Measurements from ENCODE around the gene MPP3. TPM values are rescaled to one million over a fixed set of nuclear protein-coding genes. Genes with fewer than 3 reads are reported as not detected.

MPP3 gene
- total RNA-seq, 1 experiment from 2014 or later = 11.3 TPM

GRCh38 chr17:43818966-43819365, 14.0 kb downstream of the MPP3 start:
- ChIA-PET CTCF (interaction anchor here (2.9 kb wide), 1 partner anchor 27 kb away, joined by 16 read pairs; no protein-coding TSS in a partner anchor), POLR2A (interaction anchor here (0.6 to 1.0 kb wide), 3 partner anchors 24 to 698 kb away, joined by 3 to 4 read pairs (median 4); no protein-coding TSS in a partner anchor)
- TF ChIP-seq JUN (CRISPR knock-in tag; IDR thresholded peaks at IDR 0.05) (no peak), ZNF232 (CRISPR knock-in tag; IDR thresholded peaks at IDR 0.05) (no peak), IRF2 (CRISPR knock-in tag; IDR thresholded peaks at IDR 0.05; ENCODE audit: borderline replicate concordance, low read depth) (no peak), KAT7 (CRISPR knock-in tag; IDR thresholded peaks at IDR 0.05; ENCODE audit: borderline replicate concordance) (no peak), ATF3 (CRISPR knock-in tag; conservative IDR thresholded peaks at IDR 0.05) (no peak), CTCF (IDR thresholded peaks at IDR 0.05) (no peak), SMAD4 (CRISPR knock-in tag; IDR thresholded peaks at IDR 0.05) (no peak), ZNF416 (CRISPR knock-in tag; IDR thresholded peaks at IDR 0.05) (no peak), RORB (CRISPR knock-in tag; IDR thresholded peaks at IDR 0.05) (no peak), FOXJ3 (CRISPR knock-in tag; IDR thresholded peaks at IDR 0.05; ENCODE audit: borderline replicate concordance) (no peak), ZSCAN18 (CRISPR knock-in tag; IDR thresholded peaks at IDR 0.05) (no peak), ZNF512 (CRISPR knock-in tag; IDR thresholded peaks at IDR 0.05; ENCODE audit: borderline replicate concordance) (no peak)
- TF ChIP-seq, protein P1, sequence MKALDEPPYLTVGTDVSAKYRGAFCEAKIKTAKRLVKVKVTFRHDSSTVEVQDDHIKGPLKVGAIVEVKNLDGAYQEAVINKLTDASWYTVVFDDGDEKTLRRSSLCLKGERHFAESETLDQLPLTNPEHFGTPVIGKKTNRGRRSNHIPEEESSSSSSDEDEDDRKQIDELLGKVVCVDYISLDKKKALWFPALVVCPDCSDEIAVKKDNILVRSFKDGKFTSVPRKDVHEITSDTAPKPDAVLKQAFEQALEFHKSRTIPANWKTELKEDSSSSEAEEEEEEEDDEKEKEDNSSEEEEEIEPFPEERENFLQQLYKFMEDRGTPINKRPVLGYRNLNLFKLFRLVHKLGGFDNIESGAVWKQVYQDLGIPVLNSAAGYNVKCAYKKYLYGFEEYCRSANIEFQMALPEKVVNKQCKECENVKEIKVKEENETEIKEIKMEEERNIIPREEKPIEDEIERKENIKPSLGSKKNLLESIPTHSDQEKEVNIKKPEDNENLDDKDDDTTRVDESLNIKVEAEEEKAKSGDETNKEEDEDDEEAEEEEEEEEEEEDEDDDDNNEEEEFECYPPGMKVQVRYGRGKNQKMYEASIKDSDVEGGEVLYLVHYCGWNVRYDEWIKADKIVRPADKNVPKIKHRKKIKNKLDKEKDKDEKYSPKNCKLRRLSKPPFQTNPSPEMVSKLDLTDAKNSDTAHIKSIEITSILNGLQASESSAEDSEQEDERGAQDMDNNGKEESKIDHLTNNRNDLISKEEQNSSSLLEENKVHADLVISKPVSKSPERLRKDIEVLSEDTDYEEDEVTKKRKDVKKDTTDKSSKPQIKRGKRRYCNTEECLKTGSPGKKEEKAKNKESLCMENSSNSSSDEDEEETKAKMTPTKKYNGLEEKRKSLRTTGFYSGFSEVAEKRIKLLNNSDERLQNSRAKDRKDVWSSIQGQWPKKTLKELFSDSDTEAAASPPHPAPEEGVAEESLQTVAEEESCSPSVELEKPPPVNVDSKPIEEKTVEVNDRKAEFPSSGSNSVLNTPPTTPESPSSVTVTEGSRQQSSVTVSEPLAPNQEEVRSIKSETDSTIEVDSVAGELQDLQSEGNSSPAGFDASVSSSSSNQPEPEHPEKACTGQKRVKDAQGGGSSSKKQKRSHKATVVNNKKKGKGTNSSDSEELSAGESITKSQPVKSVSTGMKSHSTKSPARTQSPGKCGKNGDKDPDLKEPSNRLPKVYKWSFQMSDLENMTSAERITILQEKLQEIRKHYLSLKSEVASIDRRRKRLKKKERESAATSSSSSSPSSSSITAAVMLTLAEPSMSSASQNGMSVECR (CRISPR knock-in tag; IDR thresholded peaks at IDR 0.05; ENCODE audit: borderline replicate concordance) = no peak
- TF ChIP-seq, protein P2, sequence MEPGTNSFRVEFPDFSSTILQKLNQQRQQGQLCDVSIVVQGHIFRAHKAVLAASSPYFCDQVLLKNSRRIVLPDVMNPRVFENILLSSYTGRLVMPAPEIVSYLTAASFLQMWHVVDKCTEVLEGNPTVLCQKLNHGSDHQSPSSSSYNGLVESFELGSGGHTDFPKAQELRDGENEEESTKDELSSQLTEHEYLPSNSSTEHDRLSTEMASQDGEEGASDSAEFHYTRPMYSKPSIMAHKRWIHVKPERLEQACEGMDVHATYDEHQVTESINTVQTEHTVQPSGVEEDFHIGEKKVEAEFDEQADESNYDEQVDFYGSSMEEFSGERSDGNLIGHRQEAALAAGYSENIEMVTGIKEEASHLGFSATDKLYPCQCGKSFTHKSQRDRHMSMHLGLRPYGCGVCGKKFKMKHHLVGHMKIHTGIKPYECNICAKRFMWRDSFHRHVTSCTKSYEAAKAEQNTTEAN (CRISPR knock-in tag; IDR thresholded peaks at IDR 0.05) = no peak
- TF ChIP-seq, protein P3, sequence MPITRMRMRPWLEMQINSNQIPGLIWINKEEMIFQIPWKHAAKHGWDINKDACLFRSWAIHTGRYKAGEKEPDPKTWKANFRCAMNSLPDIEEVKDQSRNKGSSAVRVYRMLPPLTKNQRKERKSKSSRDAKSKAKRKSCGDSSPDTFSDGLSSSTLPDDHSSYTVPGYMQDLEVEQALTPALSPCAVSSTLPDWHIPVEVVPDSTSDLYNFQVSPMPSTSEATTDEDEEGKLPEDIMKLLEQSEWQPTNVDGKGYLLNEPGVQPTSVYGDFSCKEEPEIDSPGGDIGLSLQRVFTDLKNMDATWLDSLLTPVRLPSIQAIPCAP (CRISPR knock-in tag; IDR thresholded peaks at IDR 0.05) = no peak
- TF ChIP-seq, protein P4, sequence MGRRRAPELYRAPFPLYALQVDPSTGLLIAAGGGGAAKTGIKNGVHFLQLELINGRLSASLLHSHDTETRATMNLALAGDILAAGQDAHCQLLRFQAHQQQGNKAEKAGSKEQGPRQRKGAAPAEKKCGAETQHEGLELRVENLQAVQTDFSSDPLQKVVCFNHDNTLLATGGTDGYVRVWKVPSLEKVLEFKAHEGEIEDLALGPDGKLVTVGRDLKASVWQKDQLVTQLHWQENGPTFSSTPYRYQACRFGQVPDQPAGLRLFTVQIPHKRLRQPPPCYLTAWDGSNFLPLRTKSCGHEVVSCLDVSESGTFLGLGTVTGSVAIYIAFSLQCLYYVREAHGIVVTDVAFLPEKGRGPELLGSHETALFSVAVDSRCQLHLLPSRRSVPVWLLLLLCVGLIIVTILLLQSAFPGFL (CRISPR knock-in tag; IDR thresholded peaks at IDR 0.05; ENCODE audit: borderline replicate concordance) = no peak
- TF ChIP-seq, protein P5, sequence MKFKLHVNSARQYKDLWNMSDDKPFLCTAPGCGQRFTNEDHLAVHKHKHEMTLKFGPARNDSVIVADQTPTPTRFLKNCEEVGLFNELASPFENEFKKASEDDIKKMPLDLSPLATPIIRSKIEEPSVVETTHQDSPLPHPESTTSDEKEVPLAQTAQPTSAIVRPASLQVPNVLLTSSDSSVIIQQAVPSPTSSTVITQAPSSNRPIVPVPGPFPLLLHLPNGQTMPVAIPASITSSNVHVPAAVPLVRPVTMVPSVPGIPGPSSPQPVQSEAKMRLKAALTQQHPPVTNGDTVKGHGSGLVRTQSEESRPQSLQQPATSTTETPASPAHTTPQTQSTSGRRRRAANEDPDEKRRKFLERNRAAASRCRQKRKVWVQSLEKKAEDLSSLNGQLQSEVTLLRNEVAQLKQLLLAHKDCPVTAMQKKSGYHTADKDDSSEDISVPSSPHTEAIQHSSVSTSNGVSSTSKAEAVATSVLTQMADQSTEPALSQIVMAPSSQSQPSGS (CRISPR knock-in tag; IDR thresholded peaks at IDR 0.05; ENCODE audit: borderline replicate concordance, low read depth) = no peak
- TF ChIP-seq, protein P6, sequence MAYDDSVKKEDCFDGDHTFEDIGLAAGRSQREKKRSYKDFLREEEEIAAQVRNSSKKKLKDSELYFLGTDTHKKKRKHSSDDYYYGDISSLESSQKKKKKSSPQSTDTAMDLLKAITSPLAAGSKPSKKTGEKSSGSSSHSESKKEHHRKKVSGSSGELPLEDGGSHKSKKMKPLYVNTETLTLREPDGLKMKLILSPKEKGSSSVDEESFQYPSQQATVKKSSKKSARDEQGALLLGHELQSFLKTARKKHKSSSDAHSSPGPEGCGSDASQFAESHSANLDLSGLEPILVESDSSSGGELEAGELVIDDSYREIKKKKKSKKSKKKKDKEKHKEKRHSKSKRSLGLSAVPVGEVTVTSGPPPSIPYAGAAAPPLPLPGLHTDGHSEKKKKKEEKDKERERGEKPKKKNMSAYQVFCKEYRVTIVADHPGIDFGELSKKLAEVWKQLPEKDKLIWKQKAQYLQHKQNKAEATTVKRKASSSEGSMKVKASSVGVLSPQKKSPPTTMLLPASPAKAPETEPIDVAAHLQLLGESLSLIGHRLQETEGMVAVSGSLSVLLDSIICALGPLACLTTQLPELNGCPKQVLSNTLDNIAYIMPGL (CRISPR knock-in tag; IDR thresholded peaks at IDR 0.05) = no peak
- no peak for ATAC-seq
- DNase-seq (ENCODE audit: low spot score) = no peak
- peaks cover 6% of the 10 kb centered on the region for H3K4me1 Mint-ChIP-seq
- H3K27me3 Mint-ChIP-seq (ENCODE audit: low read depth) = no peaks in the 10 kb centered on the region
- no peaks in the 10 kb centered on the region for H3K9me3 Mint-ChIP-seq
- H3K27ac Mint-ChIP-seq = no peak overlapping the region
- no peaks in the 10 kb centered on the region; the same call in 1 of the 2 replicates for H3K36me3 Mint-ChIP-seq
- no peak overlapping the region for H3K4me3 Mint-ChIP-seq
